Activated CD4-positive, alpha-beta T cell treated with anti-CD3 and anti-CD28 coated beads, Interleukin-2, amount 10 ng/mL, durations not matched to agents 24 days and 14 days (primary cell): Measurements from ENCODE around the gene SETD7. TPM values are rescaled to one million over a fixed set of nuclear protein-coding genes. Genes with fewer than 3 reads are reported as not detected.

Experiments
- DNase-seq: peaks from one replicate; pipeline ENCODE4 v3.0.0; 2022
- H3K27ac Mint-ChIP-seq: one replicate; pipeline ENCODE4 v1.8.0; 2022; ENCODE audit warnings: mild to moderate bottlenecking, mixed read lengths
- H3K27me3 Mint-ChIP-seq: one replicate; pipeline ENCODE4 v1.8.0; 2022; ENCODE audit warnings: mixed read lengths
- H3K36me3 Mint-ChIP-seq: one replicate; pipeline ENCODE4 v1.8.0; 2022; ENCODE audit warnings: low read depth, mild to moderate bottlenecking, mixed read lengths
- H3K4me1 Mint-ChIP-seq: one replicate; pipeline ENCODE4 v1.8.0; 2021; ENCODE audit warnings: mixed read lengths
- H3K4me3 Mint-ChIP-seq: one replicate; pipeline ENCODE4 v1.8.0; 2022; ENCODE audit warnings: mild to moderate bottlenecking, moderate library complexity, mixed read lengths
- H3K9me3 Mint-ChIP-seq: one replicate; pipeline ENCODE4 v1.8.0; 2021; ENCODE audit warnings: mixed read lengths
- intact Hi-C: fragments of 100-400 bp; cut with micrococcal nuclease; formaldehyde crosslinking; loops from one replicate; pipeline ENCODE4 v1.15.1; 2023
- total RNA-seq: library from RNA; stranded (reverse); gene quantifications from 2 replicates; pipeline ENCODE4 v1.2.3, GENCODE V29; 2022

SETD7 gene
- total RNA-seq, result 18.5 and 19.6 TPM in 2 replicates

DNA sequence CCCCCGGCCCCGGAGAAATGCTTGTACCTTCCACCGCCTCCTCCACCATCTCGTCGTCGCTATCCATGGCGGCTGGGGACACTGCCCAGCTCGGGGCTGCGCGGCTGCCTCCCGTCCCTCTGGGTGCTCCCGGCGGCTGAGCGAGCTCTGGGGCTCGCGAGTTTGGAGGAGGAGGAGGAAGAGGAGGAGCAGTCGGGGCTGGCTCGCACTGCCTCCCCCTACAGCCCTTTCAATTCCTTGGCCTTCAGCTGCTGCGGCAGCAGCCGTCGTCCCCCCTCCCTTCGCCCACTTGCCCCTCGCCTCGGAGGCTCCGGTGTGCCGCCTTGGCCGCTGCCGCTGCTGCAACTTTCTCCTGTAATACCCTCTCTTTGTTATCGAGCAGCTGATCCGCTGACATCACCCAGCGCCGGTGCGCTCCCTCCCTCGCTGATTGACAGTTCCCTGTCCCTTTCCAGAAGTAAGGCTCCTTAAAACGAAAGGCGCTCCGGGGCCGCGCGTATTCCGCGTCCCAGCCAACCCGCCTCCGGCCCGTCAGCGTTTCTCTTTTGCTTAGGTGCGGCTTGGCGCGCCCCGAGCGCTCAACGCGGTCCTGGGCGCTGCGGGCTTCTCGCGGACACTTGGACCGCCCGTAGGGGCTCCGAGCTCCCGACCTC is at the start of gene SETD7:
SETD7 (minus strand) TSS at position 149 of the 653 bp plus-strand sequence; CDS start at position 67, 82 bp downstream.
- H3K27me3 Mint-ChIP-seq, result peaks cover 7% of the 10 kb centered on the region
- H3K27ac Mint-ChIP-seq, result peak within 1 kb of the TSS; percentile 97
- DNase-seq, result peak; percentile 90
- peak within 1 kb of the TSS; percentile 93 for H3K4me3 Mint-ChIP-seq
- peaks cover 2% of the 10 kb centered on the region for H3K36me3 Mint-ChIP-seq
- H3K9me3 Mint-ChIP-seq, result no peaks in the 10 kb centered on the region
- intact Hi-C loops, result loop anchor here (2.0 to 5.0 kb wide), 9 partner anchors 95 to 966 kb away; partner anchors contain the start of genes ELF2, ELMOD2 and NAA15
- H3K4me1 Mint-ChIP-seq, result peaks cover 39% of the 10 kb centered on the region

DNA sequence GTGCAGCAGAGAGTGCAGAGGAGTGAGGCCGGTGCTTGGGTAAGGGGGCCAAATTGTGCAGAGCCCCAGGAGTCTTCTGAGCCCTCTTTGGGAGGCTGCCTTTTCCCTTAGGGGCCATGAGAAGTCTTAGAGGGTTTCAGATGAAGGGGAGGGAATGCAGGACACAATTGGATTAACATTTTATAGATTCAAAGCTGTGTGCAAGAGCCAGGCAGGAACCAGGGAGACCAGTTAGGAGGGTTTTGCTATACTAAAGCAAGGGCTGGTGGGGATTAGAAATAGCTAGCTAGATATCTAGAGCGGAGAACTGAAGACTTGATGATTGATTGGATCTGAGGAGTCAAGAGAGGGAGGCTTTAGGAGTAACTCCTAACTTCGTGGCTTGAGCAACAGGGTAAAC is 49.5 kb upstream of the SETD7 start:
- H3K27ac Mint-ChIP-seq, result no peak overlapping the region
- H3K4me1 Mint-ChIP-seq, result peaks cover 18% of the 10 kb centered on the region
- intact Hi-C loops, result no loop called here
- no peak overlapping the region for H3K4me3 Mint-ChIP-seq
- peaks cover 8% of the 10 kb centered on the region for H3K27me3 Mint-ChIP-seq
- H3K9me3 Mint-ChIP-seq, result peaks cover 12% of the 10 kb centered on the region
- H3K36me3 Mint-ChIP-seq, result peaks cover 2% of the 10 kb centered on the region
- no peak for DNase-seq

DNA sequence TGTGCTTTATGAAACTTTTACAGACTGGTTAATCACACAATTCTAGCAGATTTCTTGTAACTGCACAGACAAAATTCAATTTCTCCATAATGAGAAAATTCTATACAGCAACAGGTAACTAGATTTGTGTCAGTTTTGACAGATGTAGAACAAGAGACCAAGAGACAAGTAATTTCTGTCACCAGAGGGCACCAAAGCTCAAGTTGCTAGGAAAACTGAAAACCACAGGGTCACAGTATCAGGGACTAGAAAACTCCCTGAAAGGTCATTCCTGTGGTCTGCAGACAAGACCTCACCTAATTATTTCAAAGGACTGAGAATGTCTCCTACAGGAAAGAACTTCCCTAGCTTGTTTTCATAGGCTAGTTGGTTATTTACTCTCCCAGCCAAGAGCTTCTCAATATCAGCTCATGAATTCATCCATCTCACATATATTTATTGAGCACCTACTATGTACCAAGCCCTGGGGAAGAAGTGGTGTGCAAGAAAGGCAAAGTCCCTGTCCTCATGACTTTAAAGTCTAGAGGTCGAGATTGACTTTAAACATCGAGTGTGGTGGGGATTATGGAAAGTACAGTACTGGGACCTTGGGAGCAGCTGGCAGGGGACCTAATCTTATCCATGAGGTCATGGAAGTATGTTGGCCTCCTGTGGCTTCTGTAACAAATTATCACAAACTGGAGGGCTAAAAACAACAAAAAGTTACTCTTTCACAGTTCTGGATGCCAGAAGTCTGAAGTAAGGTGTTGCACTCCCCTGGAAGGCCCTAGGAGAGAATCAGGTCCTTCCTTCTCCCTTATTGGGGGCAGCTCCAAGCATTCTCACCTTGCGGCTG is 47.8 kb upstream of the SETD7 start:
- Mint-ChIP-seq H3K36me3 (peaks cover 2% of the 10 kb centered on the region), H3K27ac (no peak overlapping the region)

DNA sequence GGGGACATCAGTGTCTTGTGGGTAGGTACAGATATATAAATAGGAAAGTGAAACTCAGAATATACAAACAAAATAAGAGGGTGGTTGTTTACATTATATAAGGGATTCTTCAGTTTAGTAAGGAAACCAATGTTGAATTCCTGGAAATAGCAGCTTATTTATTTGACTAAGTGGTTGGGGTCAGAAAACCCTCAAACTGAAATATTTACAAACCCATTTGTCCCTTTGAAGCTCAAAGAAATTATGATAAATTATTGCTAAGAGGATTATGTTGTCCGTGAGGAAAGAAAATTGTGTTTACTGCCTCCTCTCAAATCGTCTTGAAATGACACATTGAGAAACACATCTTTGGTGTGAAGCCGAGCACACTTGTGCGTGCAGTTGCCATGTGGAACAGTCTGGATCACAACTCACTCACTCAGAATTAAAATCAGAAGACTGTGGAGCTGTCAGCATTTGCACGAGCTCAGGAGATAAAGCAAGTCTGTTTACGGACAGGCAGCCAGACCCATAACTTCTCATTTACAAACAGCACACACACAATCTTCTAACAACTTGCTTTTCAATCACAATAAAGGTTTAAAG is 46.8 kb upstream of the SETD7 start:
- Mint-ChIP-seq H3K9me3 (peaks cover 12% of the 10 kb centered on the region), H3K27me3 (peaks cover 11% of the 10 kb centered on the region), H3K36me3 (peaks cover 2% of the 10 kb centered on the region), H3K27ac (no peak overlapping the region), H3K4me1 (peaks cover 18% of the 10 kb centered on the region), H3K4me3 (no peak overlapping the region)
- intact Hi-C loops, result loop anchor here (1.0 kb wide), 1 partner anchor 48 kb away; no protein-coding TSS in a partner anchor
- DNase-seq, result no peak

More for the DNA sequence above, 47.8 kb upstream of the SETD7 start:
- H3K4me1 Mint-ChIP-seq, result peaks cover 18% of the 10 kb centered on the region
- DNase-seq, result peak; percentile 84
- H3K27me3 Mint-ChIP-seq, result peaks cover 11% of the 10 kb centered on the region
- peaks cover 12% of the 10 kb centered on the region for H3K9me3 Mint-ChIP-seq
- no peak overlapping the region for H3K4me3 Mint-ChIP-seq
- intact Hi-C loops, result loop anchor here (1.0 kb wide), 1 partner anchor 48 kb away; no protein-coding TSS in a partner anchor

DNA sequence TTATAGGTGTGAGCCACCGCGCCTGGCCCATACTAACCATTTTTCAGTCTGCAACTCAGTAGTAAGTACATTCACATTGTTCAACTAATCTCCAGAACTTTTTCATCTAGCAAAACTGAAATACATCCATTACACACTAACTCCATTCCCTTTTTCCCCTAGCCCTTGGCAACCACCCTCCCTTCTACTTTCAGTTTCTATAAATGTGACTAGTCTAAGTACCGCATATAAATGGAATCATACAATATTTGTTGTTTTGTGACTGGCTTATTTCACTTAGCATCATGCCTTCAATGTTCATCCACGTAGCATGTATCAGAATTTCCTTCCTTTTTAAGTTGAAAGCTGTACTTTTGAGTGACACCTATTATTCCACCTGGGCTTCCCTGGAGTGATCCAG is 44.6 kb upstream of the SETD7 start:
- DNase-seq, result no peak
- Mint-ChIP-seq H3K27ac (no peak overlapping the region), H3K9me3 (peaks cover under 1% of the 10 kb centered on the region), H3K36me3 (no peaks in the 10 kb centered on the region), H3K4me1 (peaks cover 10% of the 10 kb centered on the region), H3K27me3 (peaks cover 19% of the 10 kb centered on the region), H3K4me3 (no peak overlapping the region)
- intact Hi-C loops, result no loop called here

DNA sequence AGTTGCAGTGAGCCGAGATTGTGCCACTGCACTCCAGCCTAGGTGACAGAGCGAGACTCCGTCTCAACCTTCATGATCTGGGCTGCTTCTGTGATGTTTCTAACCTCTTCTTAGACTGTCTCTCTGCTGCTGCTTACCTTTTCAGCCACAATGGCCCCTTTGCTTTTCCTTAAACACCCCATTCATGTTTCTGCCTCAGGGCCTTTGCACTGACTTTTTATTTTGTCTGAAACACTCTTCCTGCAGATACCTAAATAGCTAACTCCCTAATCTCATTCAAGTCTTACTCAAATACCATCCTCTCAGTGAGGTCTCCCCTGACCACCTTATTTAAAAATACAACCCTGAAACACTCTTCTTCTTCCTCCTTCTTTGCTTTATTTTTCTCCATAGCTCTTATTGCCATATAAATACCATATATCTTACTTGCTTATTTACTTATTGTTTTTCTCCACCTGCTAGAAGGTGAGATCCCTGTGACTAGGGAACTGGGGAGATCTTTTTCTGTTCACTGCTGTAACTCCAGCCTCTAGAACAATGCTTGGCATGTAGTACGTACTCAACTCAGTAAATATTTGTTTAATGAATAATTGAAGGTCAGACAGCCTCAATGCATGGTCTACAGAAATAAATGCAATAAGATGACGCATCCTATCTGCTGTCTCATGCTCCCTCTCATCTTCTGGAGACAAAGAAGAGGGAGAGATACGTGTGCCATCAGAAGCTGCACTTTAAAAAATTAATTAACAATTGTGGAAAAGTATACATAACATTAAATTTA is 43.8 kb upstream of the SETD7 start:
- H3K27ac Mint-ChIP-seq, result no peak overlapping the region
- no peaks in the 10 kb centered on the region for H3K9me3 Mint-ChIP-seq
- peaks cover 10% of the 10 kb centered on the region for H3K4me1 Mint-ChIP-seq
- H3K27me3 Mint-ChIP-seq, result peaks cover 26% of the 10 kb centered on the region
- no peak overlapping the region for H3K4me3 Mint-ChIP-seq
- no peak for DNase-seq
- intact Hi-C loops, result no loop called here
- H3K36me3 Mint-ChIP-seq, result no peaks in the 10 kb centered on the region

DNA sequence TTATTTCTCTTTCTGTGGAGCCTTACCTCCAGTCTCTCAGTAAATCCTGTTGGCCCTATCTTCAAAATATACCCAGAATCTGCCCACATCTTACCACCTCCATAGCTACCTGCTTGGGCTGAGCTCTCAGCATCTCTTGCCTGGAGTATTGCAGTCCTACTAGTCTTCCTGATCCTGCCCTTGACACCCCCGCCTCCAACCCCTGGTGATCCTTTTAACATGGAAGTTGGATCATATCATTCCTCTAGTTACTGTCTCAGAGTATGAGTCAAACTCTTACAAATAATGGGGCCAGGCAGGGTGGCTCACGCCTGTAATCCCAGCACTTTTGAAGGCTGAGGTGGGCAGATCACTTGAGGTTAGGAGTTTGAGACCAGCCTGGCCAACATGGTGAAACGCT is 43.1 kb upstream of the SETD7 start:
- peaks cover 30% of the 10 kb centered on the region for H3K27me3 Mint-ChIP-seq
- no peaks in the 10 kb centered on the region for H3K36me3 Mint-ChIP-seq
- intact Hi-C loops, result no loop called here
- no peak overlapping the region for H3K27ac Mint-ChIP-seq
- H3K4me3 Mint-ChIP-seq, result no peak overlapping the region
- no peaks in the 10 kb centered on the region for H3K9me3 Mint-ChIP-seq
- no peak for DNase-seq
- H3K4me1 Mint-ChIP-seq, result peaks cover 10% of the 10 kb centered on the region

DNA sequence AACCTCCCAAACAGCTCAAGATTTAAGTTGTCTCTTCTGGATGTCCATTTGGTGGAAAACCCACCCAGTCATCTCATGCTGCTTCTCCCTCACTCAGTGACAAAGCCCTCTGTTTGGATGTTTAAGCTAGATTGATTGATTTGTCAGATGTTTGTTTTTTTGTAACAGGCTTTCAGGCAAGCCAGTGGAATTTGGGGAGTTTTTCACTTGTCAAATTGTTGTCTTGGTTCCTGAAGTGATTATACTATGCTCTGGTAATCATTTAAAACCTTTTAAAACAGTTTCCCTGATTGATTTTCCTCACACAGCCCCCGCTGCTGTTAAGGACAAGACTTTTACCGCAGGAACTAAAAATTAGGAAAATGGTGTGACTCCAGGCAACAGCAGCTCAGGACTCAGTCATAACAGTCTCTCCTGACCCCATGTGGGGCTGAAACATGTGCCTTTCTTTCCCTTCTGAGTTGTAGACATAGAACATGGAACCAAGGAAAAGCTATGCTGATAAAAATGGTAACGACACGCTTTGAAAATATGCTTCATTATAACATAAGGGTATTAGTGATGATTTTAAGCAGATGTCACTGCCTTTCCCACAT is 40.8 kb upstream of the SETD7 start:
- DNase-seq, result no peak
- Mint-ChIP-seq H3K4me1 (peaks cover 5% of the 10 kb centered on the region), H3K9me3 (no peaks in the 10 kb centered on the region), H3K27me3 (peaks cover 37% of the 10 kb centered on the region), H3K27ac (no peak overlapping the region), H3K36me3 (no peaks in the 10 kb centered on the region), H3K4me3 (no peak overlapping the region)
- intact Hi-C loops, result no loop called here

DNA sequence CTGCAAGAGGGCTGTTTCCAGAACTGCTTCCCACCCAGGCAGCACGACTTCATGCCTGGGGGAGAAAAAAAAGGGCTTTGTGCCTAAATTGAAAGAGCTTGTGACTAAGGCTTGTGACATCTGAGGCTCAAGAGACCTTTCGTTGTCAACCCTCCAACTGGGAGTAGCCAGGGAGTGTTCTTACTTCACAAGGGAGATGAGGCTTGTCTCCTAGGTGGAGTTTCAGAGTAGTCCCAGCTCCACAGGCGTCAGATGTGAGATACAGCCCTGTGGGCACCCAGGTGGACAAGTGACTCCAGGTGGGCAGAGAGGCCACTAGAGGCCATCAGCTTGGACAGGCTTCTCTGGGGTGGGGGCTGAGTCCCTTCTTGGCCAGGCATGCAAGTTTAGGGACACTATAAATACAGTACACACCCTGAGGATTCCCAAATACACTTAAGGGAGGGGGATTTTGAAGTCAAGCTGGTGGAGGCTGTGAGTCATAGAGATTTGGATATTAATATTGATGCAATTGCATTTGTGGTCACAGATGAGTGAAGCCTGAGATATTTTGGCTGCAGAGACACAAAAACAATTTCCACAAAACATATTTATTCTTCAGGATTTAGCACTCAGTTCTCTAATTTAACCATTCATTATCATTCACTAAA is 40.1 kb upstream of the SETD7 start:
- intact Hi-C loops, result no loop called here
- Mint-ChIP-seq H3K4me1 (peaks cover 5% of the 10 kb centered on the region), H3K27me3 (peaks cover 37% of the 10 kb centered on the region), H3K36me3 (no peaks in the 10 kb centered on the region), H3K4me3 (no peak overlapping the region), H3K9me3 (no peaks in the 10 kb centered on the region), H3K27ac (no peak overlapping the region)
- DNase-seq, result no peak

DNA sequence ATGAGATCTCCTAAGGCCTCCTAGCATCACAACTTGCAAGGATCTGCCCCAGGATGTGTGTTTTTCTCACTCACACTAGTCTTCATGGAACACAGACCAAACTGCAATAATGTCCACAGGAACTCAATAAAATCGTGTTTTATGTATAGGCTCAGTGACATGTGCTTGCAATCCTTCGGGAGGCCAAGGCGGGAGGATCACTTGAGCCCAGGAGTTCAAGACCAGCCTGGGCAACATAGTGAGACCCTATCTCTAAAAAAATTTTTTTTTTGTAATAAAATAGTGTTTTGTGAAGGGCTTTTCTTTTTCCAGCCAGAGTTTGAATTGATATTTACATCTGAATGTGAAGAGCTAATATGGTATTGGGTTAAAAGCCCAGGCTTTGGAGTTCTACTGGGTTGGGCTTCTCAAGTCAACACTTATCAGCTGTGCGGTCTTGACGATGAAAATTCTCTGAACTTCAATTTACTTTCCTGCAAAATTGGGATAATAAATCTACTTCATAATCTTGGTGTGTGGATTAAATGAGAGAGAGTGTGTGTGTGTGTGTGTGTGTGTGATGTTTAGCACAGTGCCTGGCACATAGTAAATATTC is 38.7 kb upstream of the SETD7 start:
- Mint-ChIP-seq H3K36me3 (no peaks in the 10 kb centered on the region), H3K27ac (no peak overlapping the region), H3K27me3 (peaks cover 37% of the 10 kb centered on the region), H3K4me1 (peaks cover 2% of the 10 kb centered on the region), H3K4me3 (no peak overlapping the region), H3K9me3 (no peaks in the 10 kb centered on the region)
- DNase-seq, result no peak
- intact Hi-C loops, result no loop called here

DNA sequence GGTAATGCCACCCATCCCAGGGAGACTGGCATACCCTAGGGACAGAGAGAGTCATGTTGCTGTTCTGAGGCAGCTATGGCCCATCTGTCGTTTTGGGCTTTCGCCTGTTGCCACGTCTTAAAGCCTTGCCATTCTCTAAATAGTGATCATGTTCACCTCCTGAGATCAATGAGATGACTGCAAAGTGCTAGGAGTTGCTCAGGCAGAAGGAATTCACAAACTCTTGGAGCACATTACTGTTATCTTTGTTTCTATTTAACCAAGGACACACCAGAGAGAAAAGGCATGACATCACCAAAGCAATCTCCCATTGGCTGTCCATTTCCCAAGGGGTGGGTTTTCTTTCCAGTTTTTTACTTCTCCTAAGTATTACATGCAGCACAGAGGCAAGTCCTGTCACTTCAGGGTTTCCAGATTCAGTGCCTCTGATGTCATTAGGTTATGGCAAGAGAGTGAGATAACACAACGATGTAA is 37.1 kb upstream of the SETD7 start:
- no peaks in the 10 kb centered on the region for H3K36me3 Mint-ChIP-seq
- no peak for DNase-seq
- H3K27me3 Mint-ChIP-seq, result peaks cover 34% of the 10 kb centered on the region
- intact Hi-C loops, result no loop called here
- H3K27ac Mint-ChIP-seq, result no peak overlapping the region
- no peak overlapping the region for H3K4me3 Mint-ChIP-seq
- peaks cover 2% of the 10 kb centered on the region for H3K4me1 Mint-ChIP-seq
- no peaks in the 10 kb centered on the region for H3K9me3 Mint-ChIP-seq

DNA sequence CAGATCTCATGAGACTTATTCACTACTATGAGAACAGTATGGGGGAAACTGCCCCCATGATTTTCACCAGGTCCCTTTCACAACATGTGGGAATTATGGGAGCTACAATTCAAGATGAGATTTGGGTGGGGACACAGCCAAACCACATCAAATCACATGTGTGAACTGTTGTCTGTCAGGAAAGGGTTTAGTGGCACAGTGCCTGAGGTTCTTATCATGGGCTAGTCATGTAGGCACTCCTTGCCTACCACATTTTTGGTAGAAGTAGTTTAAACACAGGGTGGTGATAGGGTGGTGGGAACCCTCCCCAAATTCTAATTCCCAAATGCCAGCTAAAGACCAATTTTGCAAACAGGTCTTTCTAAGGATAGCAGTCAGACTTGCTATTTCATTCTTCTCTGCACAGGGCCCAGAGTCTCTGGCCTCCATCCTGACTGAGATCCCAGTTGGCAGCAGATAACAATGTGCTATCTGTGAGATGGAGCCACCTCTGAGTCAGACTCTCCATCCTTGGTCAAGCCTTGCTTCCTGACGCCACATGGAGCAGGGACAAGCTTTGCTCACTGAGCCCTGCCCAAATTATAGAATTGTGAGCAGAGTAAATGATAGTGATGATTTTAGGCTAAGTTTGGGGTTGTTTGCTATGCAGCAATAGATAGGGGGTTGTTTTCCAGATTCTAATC is 33.5 kb upstream of the SETD7 start:
- DNase-seq, result no peak
- Mint-ChIP-seq H3K27me3 (peaks cover 16% of the 10 kb centered on the region), H3K4me1 (no peaks in the 10 kb centered on the region), H3K27ac (no peak overlapping the region), H3K4me3 (no peak overlapping the region), H3K36me3 (no peaks in the 10 kb centered on the region), H3K9me3 (no peaks in the 10 kb centered on the region)
- intact Hi-C loops, result no loop called here
